Gastrocnemius medialis (tissue), 4 donors: ENCODE results near the gene HABP4.

ENCODE experiments used
- POLR2A ChIP-seq, 2 donors: fragments of 450-650 bp; IDR thresholded peaks; one replicate each; pipeline ENCODE4 v1.6.1; 2017; ENCODE audit warnings: antibody characterized with exemption in 2 of 2, mild to moderate bottlenecking in 2 of 2, moderate library complexity in 2 of 2
- TF ChIP-seq, protein P1 (sequence below), 5 experiments: fragments of 450-650 bp in 3 of 5; fragments of 200-600 bp in 2 of 5; sonication (generic) in 2 of 5; IDR thresholded peaks in 4 of 5; conservative IDR thresholded peaks in 1 of 5; 1 replicate in 4 of 5; 2 replicates in 1 of 5; pipeline ENCODE4 v1.5.1; 2016 to 2019; ENCODE audit warnings: antibody characterized with exemption in 5 of 5, mild to moderate bottlenecking in 3 of 5, moderate library complexity in 3 of 5

DNA sequence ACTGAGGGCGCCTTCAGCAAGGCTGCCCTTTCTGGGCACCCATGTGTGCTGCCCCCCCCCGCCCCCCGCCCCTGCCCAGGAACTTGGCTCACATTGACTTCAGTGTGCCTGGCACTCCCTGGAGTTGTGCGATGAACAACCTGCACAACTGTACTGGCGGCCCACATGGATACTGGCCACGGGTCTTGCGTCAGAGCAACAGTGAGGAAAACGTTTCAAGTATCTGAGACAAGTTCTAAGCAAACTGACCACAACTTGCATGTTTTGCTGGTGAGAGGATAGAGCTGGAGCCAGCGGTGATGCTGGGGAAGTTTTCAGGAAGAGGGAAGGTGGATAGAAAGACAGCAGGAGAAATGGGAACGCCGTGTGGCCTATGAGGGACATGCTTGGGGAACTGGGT, 45.4 kb downstream of the HABP4 start:
- TF ChIP-seq, protein P1, sequence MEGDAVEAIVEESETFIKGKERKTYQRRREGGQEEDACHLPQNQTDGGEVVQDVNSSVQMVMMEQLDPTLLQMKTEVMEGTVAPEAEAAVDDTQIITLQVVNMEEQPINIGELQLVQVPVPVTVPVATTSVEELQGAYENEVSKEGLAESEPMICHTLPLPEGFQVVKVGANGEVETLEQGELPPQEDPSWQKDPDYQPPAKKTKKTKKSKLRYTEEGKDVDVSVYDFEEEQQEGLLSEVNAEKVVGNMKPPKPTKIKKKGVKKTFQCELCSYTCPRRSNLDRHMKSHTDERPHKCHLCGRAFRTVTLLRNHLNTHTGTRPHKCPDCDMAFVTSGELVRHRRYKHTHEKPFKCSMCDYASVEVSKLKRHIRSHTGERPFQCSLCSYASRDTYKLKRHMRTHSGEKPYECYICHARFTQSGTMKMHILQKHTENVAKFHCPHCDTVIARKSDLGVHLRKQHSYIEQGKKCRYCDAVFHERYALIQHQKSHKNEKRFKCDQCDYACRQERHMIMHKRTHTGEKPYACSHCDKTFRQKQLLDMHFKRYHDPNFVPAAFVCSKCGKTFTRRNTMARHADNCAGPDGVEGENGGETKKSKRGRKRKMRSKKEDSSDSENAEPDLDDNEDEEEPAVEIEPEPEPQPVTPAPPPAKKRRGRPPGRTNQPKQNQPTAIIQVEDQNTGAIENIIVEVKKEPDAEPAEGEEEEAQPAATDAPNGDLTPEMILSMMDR (IDR thresholded peaks at IDR 0.05 in 4 of 5, conservative IDR thresholded peaks at IDR 0.05 in 1 of 5): no peak
- no peak for TF ChIP-seq POLR2A (IDR thresholded peaks at IDR 0.05)
